Loucy (cell line): Measurements from ENCODE around the gene HIP1.

Experiments used
- H2AFZ ChIP-seq: fragments of 200-600 bp; sonication (generic); 2 replicates; pipeline ENCODE4 v1.6.0; 2016; ENCODE audit warnings: antibody characterized with exemption, mild to moderate bottlenecking, low read length, moderate library complexity
- H3F3A ChIP-seq: fragments of 200-600 bp; 2 replicates; pipeline ENCODE4 v1.6.0; 2016; ENCODE audit warnings: antibody characterized with exemption, low read depth, mild to moderate bottlenecking
- H3K27me3 ChIP-seq: fragments of 200-600 bp; sonication (generic); 2 replicates; pipeline ENCODE4 v1.6.1; 2014; ENCODE audit warnings: low read length, mild to moderate bottlenecking; ENCODE audit not compliant: insufficient read depth, poor library complexity, severe bottlenecking
- H3K36me3 ChIP-seq: fragments of 200-600 bp; sonication (generic); 2 replicates; pipeline ENCODE4 v1.6.1; 2016; ENCODE audit warnings: low read length; ENCODE audit not compliant: insufficient read depth
- H3K4me1 ChIP-seq: fragments of 200-600 bp; sonication (generic); 2 replicates; pipeline ENCODE4 v1.5.1; 2014; ENCODE audit warnings: low read length, mild to moderate bottlenecking; ENCODE audit not compliant: insufficient read depth, poor library complexity, severe bottlenecking
- H3K4me2 ChIP-seq: fragments of 200-600 bp; sonication (generic); 2 replicates; pipeline ENCODE4 v1.6.0; 2014; ENCODE audit warnings: antibody characterized with exemption, low read length, low read depth, mild to moderate bottlenecking; ENCODE audit not compliant: poor library complexity, severe bottlenecking
- H3K4me3 ChIP-seq: fragments of 200-600 bp; sonication (generic); 2 replicates; pipeline ENCODE4 v1.5.1; 2014; ENCODE audit warnings: low read length, mild to moderate bottlenecking, mixed read lengths; ENCODE audit not compliant: poor library complexity, severe bottlenecking
- H3K79me2 ChIP-seq: fragments of 200-600 bp; sonication (generic); 2 replicates; pipeline ENCODE4 v1.6.1; 2014; ENCODE audit warnings: low read length; ENCODE audit not compliant: insufficient read depth
- H3K9ac ChIP-seq: fragments of 200-600 bp; sonication (generic); 2 replicates; pipeline ENCODE4 v1.6.0; 2014; ENCODE audit warnings: mild to moderate bottlenecking, low read depth, low read length, moderate library complexity; ENCODE audit not compliant: poor library complexity, severe bottlenecking
- H3K9me2 ChIP-seq: fragments of 200-600 bp; sonication (generic); replicated peaks from 2 replicates; pipeline ENCODE4 v1.6.1; 2016; ENCODE audit warnings: low read depth, low read length, mixed read lengths
- H3K9me3 ChIP-seq: fragments of 200-600 bp; sonication (generic); 2 replicates; pipeline ENCODE4 v1.6.1; 2014; ENCODE audit warnings: mild to moderate bottlenecking, antibody characterized with exemption, low read length, low read depth; ENCODE audit not compliant: insufficient read depth
- H4K20me1 ChIP-seq: fragments of 200-600 bp; sonication (generic); 2 replicates; pipeline ENCODE4 v1.6.0; 2014; ENCODE audit warnings: antibody characterized with exemption, low read length, mild to moderate bottlenecking; ENCODE audit not compliant: insufficient read depth, poor library complexity, severe bottlenecking
- EZH2phosphoT487 ChIP-seq: fragments of 200-600 bp; IDR thresholded peaks from 2 replicates; pipeline ENCODE4 v1.6.1; 2018; ENCODE audit warnings: antibody characterized with exemption, mild to moderate bottlenecking, moderate library complexity, borderline replicate concordance
- TF ChIP-seq, protein P1 (sequence below): fragments of 200-600 bp; sonication (generic); conservative IDR thresholded peaks from 2 replicates; pipeline ENCODE4 v1.5.1; 2014; ENCODE audit warnings: mild to moderate bottlenecking, antibody characterized with exemption, low read length

HIP1 gene

DNA sequence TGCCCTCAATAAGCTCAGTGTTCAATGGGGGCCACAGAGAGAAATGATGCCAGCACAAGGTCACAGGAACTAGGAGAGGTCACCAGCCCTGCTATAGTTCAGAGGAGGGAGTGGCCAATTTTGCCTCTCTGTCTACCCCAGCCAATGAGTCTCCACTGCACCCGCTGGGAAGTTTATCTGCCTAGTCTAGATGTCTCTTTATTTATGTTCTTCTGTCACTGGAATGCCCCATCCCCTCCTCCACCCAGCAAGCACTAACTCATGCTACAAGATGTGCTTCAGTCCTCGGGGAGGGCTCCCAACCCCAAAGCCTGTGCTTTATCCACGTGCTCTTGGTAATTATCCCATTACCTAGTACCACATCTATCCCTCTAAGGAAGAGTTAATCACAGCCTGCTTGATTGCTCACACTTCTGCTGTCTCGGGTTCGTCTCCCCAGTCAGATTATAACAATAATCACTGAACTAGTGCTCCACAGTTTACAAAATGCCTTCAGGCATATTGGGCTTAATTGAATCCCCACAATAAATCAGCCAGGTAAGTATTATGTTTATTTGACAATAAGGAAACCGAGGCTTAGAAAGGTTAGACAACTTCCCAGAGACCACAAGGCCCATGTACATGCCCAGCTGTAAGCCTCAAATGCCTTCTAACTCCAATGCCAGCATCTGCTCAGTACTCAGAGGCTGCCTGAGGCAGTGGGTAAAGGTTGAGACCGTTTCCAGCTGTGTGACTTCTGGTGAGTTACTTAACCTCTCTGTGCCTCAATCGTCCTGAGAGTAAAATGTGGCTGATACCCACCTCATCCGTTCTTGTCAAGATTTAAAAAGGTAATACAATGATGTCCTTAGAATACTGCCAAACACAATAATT is 3.9 kb downstream of the HIP1 start:
- TF ChIP-seq, protein P1, sequence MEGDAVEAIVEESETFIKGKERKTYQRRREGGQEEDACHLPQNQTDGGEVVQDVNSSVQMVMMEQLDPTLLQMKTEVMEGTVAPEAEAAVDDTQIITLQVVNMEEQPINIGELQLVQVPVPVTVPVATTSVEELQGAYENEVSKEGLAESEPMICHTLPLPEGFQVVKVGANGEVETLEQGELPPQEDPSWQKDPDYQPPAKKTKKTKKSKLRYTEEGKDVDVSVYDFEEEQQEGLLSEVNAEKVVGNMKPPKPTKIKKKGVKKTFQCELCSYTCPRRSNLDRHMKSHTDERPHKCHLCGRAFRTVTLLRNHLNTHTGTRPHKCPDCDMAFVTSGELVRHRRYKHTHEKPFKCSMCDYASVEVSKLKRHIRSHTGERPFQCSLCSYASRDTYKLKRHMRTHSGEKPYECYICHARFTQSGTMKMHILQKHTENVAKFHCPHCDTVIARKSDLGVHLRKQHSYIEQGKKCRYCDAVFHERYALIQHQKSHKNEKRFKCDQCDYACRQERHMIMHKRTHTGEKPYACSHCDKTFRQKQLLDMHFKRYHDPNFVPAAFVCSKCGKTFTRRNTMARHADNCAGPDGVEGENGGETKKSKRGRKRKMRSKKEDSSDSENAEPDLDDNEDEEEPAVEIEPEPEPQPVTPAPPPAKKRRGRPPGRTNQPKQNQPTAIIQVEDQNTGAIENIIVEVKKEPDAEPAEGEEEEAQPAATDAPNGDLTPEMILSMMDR, result no peak
- no peak for TF ChIP-seq EZH2phosphoT487
- no peaks in the 10 kb centered on the region for H4K20me1 ChIP-seq
- no peak overlapping the region for H2AFZ ChIP-seq
- no peak overlapping the region for H3K4me2 ChIP-seq
- no peak overlapping the region for H3K4me3 ChIP-seq
- no peaks in the 10 kb centered on the region for H3K79me2 ChIP-seq
- no peaks in the 10 kb centered on the region for H3K9me3 ChIP-seq
- H3K9ac ChIP-seq, result no peak overlapping the region
- no peaks in the 10 kb centered on the region for H3K9me2 ChIP-seq
- H3K36me3 ChIP-seq, result no peaks in the 10 kb centered on the region
- no peaks in the 10 kb centered on the region for H3F3A ChIP-seq
- peaks cover 9% of the 10 kb centered on the region for H3K4me1 ChIP-seq
- peaks cover 22% of the 10 kb centered on the region for H3K27me3 ChIP-seq

DNA sequence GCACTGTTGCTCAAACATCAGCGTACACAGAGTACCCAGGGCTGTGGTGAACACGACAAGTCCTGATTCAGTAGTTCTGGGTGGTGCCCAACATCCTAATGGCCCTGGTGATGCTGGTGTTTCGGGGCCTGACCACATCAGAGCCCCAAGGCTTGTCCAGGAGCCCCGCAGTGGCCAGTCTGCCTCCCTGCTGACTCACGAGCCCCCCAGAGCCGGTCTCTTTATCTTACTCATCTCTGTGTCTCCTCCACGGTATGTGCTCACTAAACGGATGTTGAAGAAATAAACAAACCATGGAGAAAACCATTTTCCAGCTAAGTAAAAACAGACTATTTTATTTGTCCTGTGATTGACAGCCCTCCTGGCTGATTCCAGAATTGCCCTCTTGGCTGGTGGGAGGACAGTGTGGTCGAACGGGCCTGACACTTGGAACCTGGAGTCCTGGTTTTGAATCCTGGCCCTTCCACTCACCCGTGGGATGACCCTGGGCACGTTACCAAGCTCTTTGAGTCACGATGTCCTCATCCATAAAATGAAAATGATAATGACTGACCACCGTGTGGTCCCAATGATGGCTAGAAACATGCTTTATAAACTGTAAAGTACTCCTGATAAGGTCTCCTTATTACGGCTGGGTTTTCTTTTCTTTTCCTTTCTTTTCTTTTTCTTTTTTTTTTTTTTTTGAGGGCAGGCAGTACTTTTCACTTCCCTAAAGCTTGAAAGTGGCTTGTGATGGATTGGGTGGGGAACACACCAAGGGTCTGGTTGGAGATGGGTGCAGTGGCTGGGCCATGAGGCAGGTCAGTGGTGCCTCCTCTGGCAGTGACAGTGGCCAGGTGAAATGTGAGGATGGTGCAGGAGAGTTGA is 5.7 kb downstream of the HIP1 start:
- H3K79me2 ChIP-seq, result no peaks in the 10 kb centered on the region
- H2AFZ ChIP-seq, result no peak overlapping the region
- H3K9me3 ChIP-seq, result no peaks in the 10 kb centered on the region
- H3K36me3 ChIP-seq, result no peaks in the 10 kb centered on the region
- TF ChIP-seq, protein P1, result no peak
- no peak overlapping the region for H3K4me2 ChIP-seq
- no peaks in the 10 kb centered on the region for H3K9me2 ChIP-seq
- peaks cover 3% of the 10 kb centered on the region for H4K20me1 ChIP-seq
- no peak overlapping the region for H3K9ac ChIP-seq
- H3K4me3 ChIP-seq, result no peak overlapping the region
- H3K27me3 ChIP-seq, result peaks cover 15% of the 10 kb centered on the region
- H3K4me1 ChIP-seq, result peaks cover 11% of the 10 kb centered on the region
- peaks cover 5% of the 10 kb centered on the region; the same call in 1 of the 2 replicates for H3F3A ChIP-seq

DNA sequence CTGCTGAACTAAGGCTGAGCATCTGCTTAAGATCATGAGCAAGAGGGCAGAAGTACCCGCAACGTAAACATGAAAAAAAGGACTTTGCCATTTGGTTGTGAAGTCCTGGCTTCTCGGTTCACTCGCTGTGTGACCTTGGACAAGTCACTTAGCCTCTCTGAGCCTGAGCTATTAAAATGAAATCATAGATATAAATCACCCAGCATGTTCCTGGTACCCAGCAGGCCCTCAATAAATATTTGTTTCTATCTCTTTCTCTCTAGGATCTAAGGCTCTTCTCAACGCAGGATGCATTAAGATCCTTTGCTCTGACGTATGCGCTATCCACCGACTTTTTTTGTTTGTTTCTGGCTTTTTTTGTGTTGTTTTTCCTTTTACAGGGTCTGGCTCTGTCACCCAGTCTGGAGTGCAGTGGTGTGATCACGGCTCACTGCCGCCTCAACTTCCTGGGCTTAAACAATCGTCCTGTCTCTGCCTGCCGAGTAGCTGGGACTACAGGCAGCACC is 6.7 kb downstream of the HIP1 start:
- Histone ChIP-seq H3F3A (peaks cover 8% of the 10 kb centered on the region; the same call in 1 of the 2 replicates), H3K36me3 (no peaks in the 10 kb centered on the region), H3K27me3 (peaks cover 7% of the 10 kb centered on the region), H3K9me3 (no peaks in the 10 kb centered on the region), H3K9me2 (no peaks in the 10 kb centered on the region), H3K9ac (no peak overlapping the region), H3K4me1 (peaks cover 14% of the 10 kb centered on the region), H3K79me2 (no peaks in the 10 kb centered on the region), H3K4me2 (no peak overlapping the region), H2AFZ (no peak overlapping the region), H4K20me1 (peaks cover 3% of the 10 kb centered on the region), H3K4me3 (no peak overlapping the region)
- no peak for TF ChIP-seq EZH2phosphoT487
- TF ChIP-seq, protein P1, result no peak
